Parathyroid adenoma (tissue), 2 donors: Measurements from ENCODE around the gene DHX58.

ENCODE experiments used
- H2AFZ ChIP-seq: fragments of 300-600 bp; sonication (generic); one replicate; pipeline ENCODE4 v1.7.0; 2017; ENCODE audit warnings: antibody characterized with exemption, mild to moderate bottlenecking
- H3K27ac ChIP-seq: fragments of 300-600 bp; sonication (generic); one replicate; pipeline ENCODE4 v1.7.0; 2017
- H3K27me3 ChIP-seq: fragments of 300-600 bp; sonication (generic); one replicate; pipeline ENCODE4 v1.7.0; 2017; ENCODE audit warnings: low read length; ENCODE audit not compliant: control insufficient read depth, insufficient read depth
- H3K36me3 ChIP-seq: fragments of 300-600 bp; sonication (generic); one replicate; pipeline ENCODE4 v1.7.0; 2017; ENCODE audit warnings: low read length; ENCODE audit not compliant: control insufficient read depth, insufficient read depth
- H3K4me1 ChIP-seq: fragments of 300-600 bp; sonication (generic); one replicate; pipeline ENCODE4 v1.7.0; 2017; ENCODE audit warnings: control low read depth
- H3K4me2 ChIP-seq: fragments of 300-600 bp; sonication (generic); one replicate; pipeline ENCODE4 v1.7.0; 2017; ENCODE audit warnings: low read length
- H3K4me3 ChIP-seq: fragments of 300-600 bp; sonication (generic); one replicate; pipeline ENCODE4 v1.7.0; 2017; ENCODE audit warnings: low read depth, low read length
- H3K79me2 ChIP-seq: fragments of 300-600 bp; sonication (generic); one replicate; pipeline ENCODE4 v1.7.0; 2017; ENCODE audit warnings: control low read depth
- H3K9ac ChIP-seq: fragments of 300-600 bp; sonication (generic); one replicate; pipeline ENCODE4 v1.7.0; 2017; ENCODE audit warnings: mild to moderate bottlenecking
- H3K9me3 ChIP-seq: fragments of 300-600 bp; sonication (generic); one replicate; pipeline ENCODE4 v1.7.0; 2017; ENCODE audit warnings: low read length; ENCODE audit not compliant: control insufficient read depth
- CTCF ChIP-seq: fragments of 300-600 bp; sonication (generic); IDR thresholded peaks from one replicate; pipeline ENCODE4 v1.7.0; 2017; ENCODE audit warnings: antibody characterized with exemption, mild to moderate bottlenecking
- donor health status: primary hyperparathyroidism.

Gene DHX58

GRCh38 chr17:42055496-42055895, 57.0 kb downstream of the DHX58 start:
- Histone ChIP-seq H3K9me3 (no peaks in the 10 kb centered on the region), H2AFZ (no peak overlapping the region), H3K9ac (no peak overlapping the region), H3K27me3 (no peaks in the 10 kb centered on the region), H3K79me2 (no peaks in the 10 kb centered on the region), H3K4me1 (no peaks in the 10 kb centered on the region), H3K4me2 (no peak overlapping the region), H3K4me3 (no peak overlapping the region), H3K36me3 (no peaks in the 10 kb centered on the region), H3K27ac (no peak overlapping the region)
- no peak for TF ChIP-seq CTCF

- Histone ChIP-seq H3K36me3 (no peaks in the 10 kb centered on the region), H2AFZ (no peak overlapping the region), H3K4me2 (no peak overlapping the region), H3K27me3 (no peaks in the 10 kb centered on the region), H3K79me2 (no peaks in the 10 kb centered on the region), H3K9me3 (no peaks in the 10 kb centered on the region), H3K27ac (no peak overlapping the region), H3K4me3 (no peak overlapping the region), H3K4me1 (no peaks in the 10 kb centered on the region), H3K9ac (no peak overlapping the region)
- TF ChIP-seq CTCF: no peak
Measured at GRCh38 chr17:42055027-42055426, 57.5 kb downstream of the DHX58 start.

GRCh38 chr17:42053731-42054500, 58.6 kb downstream of the DHX58 start:
- no peaks in the 10 kb centered on the region for H3K36me3 ChIP-seq
- no peak overlapping the region for H2AFZ ChIP-seq
- H3K4me2 ChIP-seq: no peak overlapping the region
- TF ChIP-seq CTCF: no peak
- H3K79me2 ChIP-seq: no peaks in the 10 kb centered on the region
- H3K4me3 ChIP-seq: no peak overlapping the region
- H3K27ac ChIP-seq: no peak overlapping the region
- no peak overlapping the region for H3K9ac ChIP-seq
- H3K9me3 ChIP-seq: no peaks in the 10 kb centered on the region
- H3K27me3 ChIP-seq: no peaks in the 10 kb centered on the region
- peaks cover 4% of the 10 kb centered on the region for H3K4me1 ChIP-seq

- TF ChIP-seq CTCF: no peak
- Histone ChIP-seq H3K9me3 (no peaks in the 10 kb centered on the region), H3K79me2 (no peaks in the 10 kb centered on the region), H3K9ac (no peak overlapping the region), H3K36me3 (no peaks in the 10 kb centered on the region), H3K27ac (no peak overlapping the region), H3K4me1 (peaks cover 4% of the 10 kb centered on the region), H2AFZ (no peak overlapping the region), H3K27me3 (no peaks in the 10 kb centered on the region), H3K4me2 (no peak overlapping the region), H3K4me3 (no peak overlapping the region)
Measured at GRCh38 chr17:42052346-42052877, 60.1 kb downstream of the DHX58 start.

GRCh38 chr17:42051645-42052044, 60.9 kb downstream of the DHX58 start:
- H3K4me1 ChIP-seq: peaks cover 4% of the 10 kb centered on the region

More at GRCh38 chr17:42051645-42052044, 60.9 kb downstream of the DHX58 start:
- Histone ChIP-seq H3K9ac (no peak overlapping the region), H3K4me3 (no peak overlapping the region), H3K27ac (no peak overlapping the region), H3K36me3 (no peaks in the 10 kb centered on the region), H3K9me3 (no peaks in the 10 kb centered on the region), H3K4me2 (no peak overlapping the region), H2AFZ (no peak overlapping the region), H3K27me3 (no peaks in the 10 kb centered on the region), H3K79me2 (no peaks in the 10 kb centered on the region)
- no peak for TF ChIP-seq CTCF
